Measurements from ENCODE around the gene APP.

The APP gene

GRCh38 chr21:25837533-25838265 is 332.9 kb downstream of the APP start:
- in situ Hi-C loops (cut with MboI; ENCODE audit: low sequenced_read_pairs), result no loop called here

GRCh38 chr21:25836396-25836795 is 334.2 kb downstream of the APP start:
- in situ Hi-C loops (cut with MboI; ENCODE audit: low sequenced_read_pairs), result no loop called here

DNA sequence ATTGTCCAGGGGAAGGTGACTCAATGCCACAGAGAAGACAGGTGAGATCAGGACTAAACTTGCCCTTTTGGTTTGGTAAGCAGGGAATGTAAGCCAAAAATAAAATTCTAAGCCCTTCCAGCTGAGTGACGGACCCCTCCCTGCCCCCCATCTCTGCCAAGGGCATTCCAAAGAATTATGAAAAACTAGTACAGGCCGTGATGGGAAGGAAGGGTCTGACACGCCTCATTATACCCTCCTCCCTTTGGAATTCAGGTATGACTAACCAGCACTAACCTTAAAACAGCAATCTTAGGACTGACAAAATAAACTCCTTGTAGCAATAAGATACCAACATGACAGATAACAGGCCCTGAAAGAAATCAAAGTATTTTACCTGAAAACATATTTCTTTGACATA is 336.2 kb downstream of the APP start:
- in situ Hi-C loops (cut with MboI; ENCODE audit: low sequenced_read_pairs), result no loop called here

- in situ Hi-C loops (cut with MboI; ENCODE audit: low sequenced_read_pairs), result no loop called here
Observed at GRCh38 chr21:25831300-25831960, 339.1 kb downstream of the APP start.

All from hTERT RPE-1 (cell line).